ENCODE data around the gene TMEM204. TPM values are rescaled to one million over a fixed set of nuclear protein-coding genes. Genes with fewer than 3 reads are reported as not detected.
"Not testable (repeated sequence)": the region's sequence is repeated elsewhere in the genome, so short reads cannot be mapped to it uniquely, and the experiment has no call there.

Gene TMEM204
- total RNA-seq, 1 donor from 2014 or later: 32.8 TPM

GRCh38 chr16:1595511-1595910, 62.0 kb downstream of the TMEM204 start:
- DNase-seq (ENCODE audit: low spot score): not testable (repeated sequence)

GRCh38 chr16:1596516-1596915, 63.0 kb downstream of the TMEM204 start:
- no peak for DNase-seq (ENCODE audit: low spot score)

GRCh38 chr16:1597154-1597553, 63.7 kb downstream of the TMEM204 start:
- DNase-seq (ENCODE audit: low spot score): no peak

GRCh38 chr16:1601031-1601430, 67.6 kb downstream of the TMEM204 start:
- DNase-seq (ENCODE audit: low spot score): no peak

- DNase-seq (ENCODE audit: low spot score): no peak
These were observed 68.0 kb downstream of the TMEM204 start for GRCh38 chr16:1601489-1601888.

GRCh38 chr16:1602285-1602684, 68.8 kb downstream of the TMEM204 start:
- no peak for DNase-seq (ENCODE audit: low spot score)

Other genes starting within 250 kb of the TMEM204 start
- gene UBE2I, start 224.0 kb upstream of the TMEM204 start, total RNA-seq: 150 TPM
- 3.9 TPM for gene BAIAP3, start 200.0 kb upstream of the TMEM204 start, total RNA-seq
- gene TSR3, start 181.8 kb upstream of the TMEM204 start, total RNA-seq: 38.2 TPM
- gene GNPTG, start 181.7 kb upstream of the TMEM204 start, total RNA-seq: 67.6 TPM
- gene UNKL, start 119.0 kb upstream of the TMEM204 start, total RNA-seq: 16.7 TPM
- 14.5 TPM for gene UQCC4, start 112.9 kb upstream of the TMEM204 start, total RNA-seq
- not detected for gene PERCC1, start 102.6 kb upstream of the TMEM204 start, total RNA-seq
- gene CCDC154, start 89.1 kb upstream of the TMEM204 start, total RNA-seq: 2.0 TPM
- 77.5 TPM for gene CLCN7, start 58.6 kb upstream of the TMEM204 start, total RNA-seq
- 0.34 TPM for gene PTX4, start 44.7 kb upstream of the TMEM204 start, total RNA-seq
- 58.7 TPM for gene TELO2, start 40.3 kb upstream of the TMEM204 start, total RNA-seq
- 35.1 TPM for gene IFT140, start 78.4 kb downstream of the TMEM204 start, total RNA-seq
- 31.4 TPM for gene CRAMP1, start 78.7 kb downstream of the TMEM204 start, total RNA-seq
- gene JPT2, start 144.6 kb downstream of the TMEM204 start, total RNA-seq: 108 TPM
- 112 TPM for gene MAPK8IP3, start 172.5 kb downstream of the TMEM204 start, total RNA-seq
- 79.7 TPM for gene NME3, start 237.9 kb downstream of the TMEM204 start, total RNA-seq
- gene EME2, start 239.1 kb downstream of the TMEM204 start, total RNA-seq: 49.7 TPM
- gene MRPS34, start 239.5 kb downstream of the TMEM204 start, total RNA-seq: 78.6 TPM
- 39.2 TPM for gene SPSB3, start 248.9 kb downstream of the TMEM204 start, total RNA-seq
- 48.9 TPM for gene NUBP2, start 249.3 kb downstream of the TMEM204 start, total RNA-seq

Measured in ureter (tissue), 1 donor.